Measurements from ENCODE around the gene NOTCH3.

The NOTCH3 gene

DNA sequence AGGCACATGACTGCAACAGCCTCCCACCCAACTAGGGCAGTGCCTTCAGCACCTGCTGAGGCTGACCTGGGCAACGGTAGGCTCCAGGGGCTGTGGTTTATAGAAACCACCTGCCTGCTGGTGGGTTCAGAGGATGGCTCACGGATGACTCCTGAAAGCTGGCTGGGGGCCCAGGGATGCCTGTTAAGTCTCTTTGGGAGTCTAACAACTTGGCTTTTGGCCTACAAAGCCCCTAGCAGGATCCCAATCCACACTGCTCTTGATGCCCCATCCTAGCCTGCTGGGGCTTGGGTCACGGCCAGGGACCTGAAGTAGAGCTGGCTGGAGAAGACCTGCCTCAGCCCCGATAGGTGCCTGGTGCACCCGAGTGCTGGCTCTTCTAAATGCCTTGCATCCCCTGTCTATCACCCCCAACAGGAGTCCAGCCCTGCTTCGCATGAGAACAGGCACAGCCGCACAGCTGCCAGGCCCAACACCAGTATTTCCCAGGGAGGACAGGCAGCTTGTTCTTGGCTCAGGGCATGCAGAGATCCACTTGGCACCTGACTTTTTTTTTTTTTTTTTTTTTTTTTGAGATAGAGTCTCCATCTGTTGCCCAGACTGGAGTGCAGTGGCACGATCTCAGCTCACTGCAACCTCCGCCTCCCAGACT is 40.6 kb upstream of the NOTCH3 start:
- no peak for TF ChIP-seq CTCF (conservative IDR thresholded peaks at IDR 0.05; ENCODE audit: low read length)
- H3K4me3 ChIP-seq (ENCODE audit: low read length), result no peak overlapping the region
- DNase-seq (ENCODE audit: low read depth), result no peak

- no peak for DNase-seq (ENCODE audit: low read depth)
- no peak overlapping the region for H3K4me3 ChIP-seq (ENCODE audit: low read length)
- TF ChIP-seq CTCF (conservative IDR thresholded peaks at IDR 0.05; ENCODE audit: low read length), result no peak
Observed at GRCh38 chr19:15240515-15240914, 39.7 kb upstream of the NOTCH3 start.

GRCh38 chr19:15239337-15239949 is 38.6 kb upstream of the NOTCH3 start:
- no peak overlapping the region for H3K4me3 ChIP-seq (ENCODE audit: low read length)
- DNase-seq (ENCODE audit: low read depth), result no peak
- no peak for TF ChIP-seq CTCF (conservative IDR thresholded peaks at IDR 0.05; ENCODE audit: low read length)

DNA sequence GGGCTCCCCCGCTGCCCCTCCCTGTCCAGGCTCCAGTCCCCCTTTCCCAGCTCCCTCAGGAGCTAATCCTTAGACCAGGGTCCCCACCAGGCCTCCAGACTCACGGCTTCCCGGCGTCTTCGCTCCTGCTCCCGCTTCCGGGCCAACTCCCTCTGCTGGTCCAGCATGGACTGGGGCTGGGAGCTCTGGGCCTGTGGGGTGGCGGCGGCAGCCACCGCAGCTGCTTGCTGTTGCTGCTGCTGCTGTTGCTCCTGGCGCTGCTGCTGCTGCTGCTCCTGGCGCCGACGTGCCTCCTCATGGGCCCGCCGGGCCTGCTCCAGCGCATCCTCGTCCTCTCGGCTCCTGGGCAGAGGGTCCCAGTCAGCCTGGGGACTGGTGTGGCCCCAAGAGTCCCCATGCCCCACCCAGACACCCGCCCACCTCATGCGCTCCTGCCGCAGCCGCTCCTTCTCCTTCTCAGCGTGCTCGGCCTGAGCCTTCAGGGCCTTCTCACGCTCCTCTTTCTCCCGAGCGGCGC is 37.9 kb upstream of the NOTCH3 start:
- no peak for DNase-seq (ENCODE audit: low read depth)
- TF ChIP-seq CTCF (conservative IDR thresholded peaks at IDR 0.05; ENCODE audit: low read length), result no peak
- no peak overlapping the region for H3K4me3 ChIP-seq (ENCODE audit: low read length)

GRCh38 chr19:15237759-15238638 is 37.2 kb upstream of the NOTCH3 start:
- H3K4me3 ChIP-seq (ENCODE audit: low read length), result no peak overlapping the region
- no peak for DNase-seq (ENCODE audit: low read depth)
- no peak for TF ChIP-seq CTCF (conservative IDR thresholded peaks at IDR 0.05; ENCODE audit: low read length)

DNA sequence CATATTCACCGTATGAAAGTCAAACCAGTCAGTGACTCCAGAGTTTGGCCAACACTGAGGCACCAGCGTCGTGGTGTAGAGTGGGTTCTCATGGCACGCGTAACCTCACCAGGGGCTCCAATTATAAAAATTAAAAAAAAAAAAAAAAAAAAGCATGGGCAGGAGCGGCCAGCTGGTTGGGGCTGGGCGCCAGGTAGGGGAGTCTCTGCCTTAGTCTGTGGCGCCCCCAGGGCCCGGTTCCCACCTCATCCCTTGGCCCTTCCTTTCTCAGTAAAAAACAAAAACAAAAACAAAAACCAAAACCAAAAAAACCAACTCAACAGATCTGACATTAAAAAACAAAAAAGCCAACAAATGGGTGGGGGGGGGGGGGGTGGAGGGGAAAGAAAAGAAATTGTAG is 36.1 kb upstream of the NOTCH3 start:
- TF ChIP-seq CTCF (conservative IDR thresholded peaks at IDR 0.05; ENCODE audit: low read length), result no peak
- no peak overlapping the region for H3K4me3 ChIP-seq (ENCODE audit: low read length)
- DNase-seq (ENCODE audit: low read depth), result no peak

Data from AG10803 (cell line).